DMS53 (cell line): ENCODE results near the gene LMX1A.

Experiments
- DNase-seq: peaks from one replicate; lab custom pipeline; 2025; lab: John Stamatoyannopoulos, UW

LMX1A gene

GRCh38 chr1:165265196-165265838 is 91.2 kb downstream of the LMX1A start:
- DNase-seq: no peak

DNA sequence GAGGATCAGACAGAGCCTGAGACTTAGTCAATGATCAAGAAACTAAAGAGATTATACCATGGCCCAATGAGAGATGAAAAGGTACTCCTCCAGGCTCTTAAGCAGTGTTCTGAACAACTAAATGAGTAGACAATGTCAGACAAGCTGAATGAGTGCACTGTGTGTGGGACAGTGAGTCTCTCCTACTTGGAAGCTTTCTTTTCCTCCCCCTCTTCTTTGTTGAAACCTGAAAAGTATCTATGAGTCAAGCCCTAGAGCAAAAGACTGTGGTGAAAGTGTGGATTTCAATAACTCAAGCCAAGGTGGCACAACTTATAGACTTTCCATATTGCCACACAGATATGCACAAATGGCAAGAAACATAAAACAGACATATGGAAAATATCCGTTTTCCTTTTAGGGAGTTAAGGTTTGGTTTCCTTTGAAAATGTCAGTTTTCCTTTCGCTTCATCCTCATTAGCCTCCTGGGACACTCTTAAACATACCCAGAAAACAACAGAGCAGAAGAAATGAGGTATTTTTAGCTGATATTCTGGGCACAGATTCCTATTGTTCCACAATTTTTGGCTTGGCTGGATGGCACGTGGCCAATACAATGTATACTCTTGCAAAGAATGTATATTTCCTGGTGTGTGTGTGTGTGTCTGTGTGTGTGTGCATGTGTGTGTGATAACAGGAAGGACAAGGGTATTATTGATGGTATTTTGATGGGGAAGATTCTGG is 96.6 kb downstream of the LMX1A start:
- peak; percentile 61 for DNase-seq

- peak; percentile 92 for DNase-seq
Observed at GRCh38 chr1:165259236-165259635, 97.3 kb downstream of the LMX1A start.

- peak; percentile 95 for DNase-seq
Observed at GRCh38 chr1:165257969-165258459, 98.5 kb downstream of the LMX1A start.

DNA sequence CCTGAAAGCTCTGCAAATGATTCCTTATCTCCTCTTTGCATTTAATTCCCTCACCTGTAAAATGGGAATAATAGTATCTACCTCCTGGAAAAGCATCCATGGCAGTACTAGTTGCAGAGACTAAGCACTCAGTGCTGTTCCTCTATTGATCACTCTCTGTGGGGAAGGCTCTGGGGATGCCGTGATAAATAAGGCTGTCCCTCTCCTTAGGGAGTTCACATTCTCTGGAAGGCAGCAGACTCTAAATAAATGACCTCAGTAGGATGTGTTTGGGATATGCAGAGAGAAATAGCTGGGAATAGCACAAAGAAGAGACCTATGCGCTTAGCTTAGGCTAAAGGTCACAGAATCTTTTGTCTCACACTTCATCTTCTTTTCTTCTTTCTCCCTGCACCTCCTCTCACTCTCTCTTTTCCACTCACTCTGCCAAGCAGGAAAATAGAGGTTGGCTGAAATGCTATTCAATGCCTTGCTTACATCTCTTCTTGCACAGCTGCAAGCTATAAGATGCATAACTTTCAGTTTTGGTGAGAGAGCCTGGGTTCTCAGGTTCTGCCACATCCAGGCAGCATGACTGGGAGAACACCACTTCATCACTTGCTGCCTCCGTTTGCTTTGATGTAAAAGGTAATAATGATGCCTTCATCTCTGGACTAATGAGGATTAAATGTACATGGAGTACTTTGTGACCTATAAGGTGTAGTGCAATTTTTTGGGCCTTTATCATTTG is 101.5 kb downstream of the LMX1A start:
- no peak for DNase-seq

- DNase-seq: peak; percentile 60
Observed at GRCh38 chr1:165254376-165254775, 102.1 kb downstream of the LMX1A start.

DNA sequence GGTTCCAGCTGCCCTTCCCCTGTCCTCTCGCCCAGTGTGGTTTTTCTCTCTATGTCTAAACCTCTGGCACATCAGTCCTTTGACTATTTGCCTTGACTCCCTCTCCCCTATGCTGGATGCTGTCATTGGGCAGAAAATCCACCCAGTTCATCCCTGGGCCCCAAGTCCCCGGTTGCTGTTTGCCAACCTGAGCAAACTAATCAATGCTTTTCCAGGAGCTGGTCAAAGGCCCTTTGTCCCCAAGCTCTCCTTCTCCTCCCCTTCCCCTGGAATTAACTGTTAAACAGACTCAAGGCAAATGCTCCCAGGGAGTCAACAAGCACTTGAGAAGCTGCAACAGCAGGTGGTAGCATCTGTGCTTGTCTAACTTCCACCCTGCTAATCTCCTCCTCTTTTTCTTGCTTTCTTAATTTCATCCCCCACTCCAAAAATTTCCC is 102.7 kb downstream of the LMX1A start:
- peak; percentile 53 for DNase-seq

DNA sequence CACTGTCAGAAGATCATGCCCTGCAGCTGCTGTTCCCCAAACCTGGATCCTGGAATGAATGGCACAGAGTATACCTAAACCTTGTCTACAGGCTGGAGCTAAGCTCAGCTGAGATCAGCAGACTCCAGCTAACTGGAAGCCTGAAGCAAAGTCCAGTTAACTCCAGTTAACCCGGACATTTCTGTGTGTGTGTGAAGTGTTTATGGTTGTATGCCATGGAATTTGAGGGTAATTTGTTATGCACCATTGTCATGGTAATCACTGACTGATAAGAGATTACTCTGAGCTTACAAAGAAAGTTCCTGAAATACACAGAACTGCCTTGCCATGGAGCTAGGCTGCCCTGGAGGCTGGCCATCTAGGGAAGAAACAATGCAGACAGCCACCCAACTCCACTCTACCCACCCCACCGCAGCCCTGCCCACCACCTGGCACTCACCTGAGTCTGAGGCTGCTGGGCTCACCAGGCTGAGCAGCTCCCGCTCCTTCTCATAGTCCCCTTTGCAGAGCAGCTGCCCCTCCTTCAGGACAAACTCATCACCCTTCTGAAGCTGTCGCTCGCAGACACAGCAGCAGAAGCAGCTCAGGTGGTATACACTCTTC is 107.4 kb downstream of the LMX1A start:
- no peak for DNase-seq

DNA sequence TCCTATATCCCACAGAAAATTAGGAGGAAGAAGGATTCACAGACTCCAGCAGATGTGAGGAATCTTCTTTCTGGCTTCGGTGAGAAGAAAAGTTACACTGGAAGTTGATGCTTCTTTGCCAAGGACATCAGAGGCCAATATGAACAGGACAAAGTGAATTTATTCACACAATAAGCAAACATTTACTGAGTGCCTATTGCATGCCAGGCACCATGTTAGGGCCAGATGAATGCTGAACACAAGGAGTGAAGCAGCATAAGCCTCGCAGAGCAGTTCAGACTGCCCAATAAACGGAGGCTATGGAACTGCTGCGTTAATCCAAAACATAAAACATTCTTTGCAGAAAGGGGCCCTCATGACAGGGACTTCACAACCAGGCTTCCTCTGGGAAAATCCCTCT is 114.6 kb downstream of the LMX1A start:
- no peak for DNase-seq

DNA sequence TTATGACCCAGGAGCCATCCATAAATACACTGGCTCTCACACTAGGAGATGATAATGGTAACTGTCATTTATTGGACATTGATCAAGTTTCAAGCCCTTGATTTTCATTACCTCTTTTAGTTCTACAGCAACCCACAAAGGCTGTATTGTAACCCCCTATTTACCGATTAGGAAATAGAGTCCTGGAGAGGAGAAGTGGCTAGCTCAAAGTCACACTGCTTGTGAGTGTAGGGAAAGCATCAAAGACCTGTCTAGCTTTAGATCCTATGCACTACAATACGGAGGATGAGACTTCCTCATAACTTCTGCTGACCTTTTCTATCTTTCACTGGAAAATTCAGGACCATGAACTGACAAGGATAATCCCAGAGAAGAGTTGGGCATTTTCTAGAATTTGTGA is 115.2 kb downstream of the LMX1A start:
- no peak for DNase-seq

DNA sequence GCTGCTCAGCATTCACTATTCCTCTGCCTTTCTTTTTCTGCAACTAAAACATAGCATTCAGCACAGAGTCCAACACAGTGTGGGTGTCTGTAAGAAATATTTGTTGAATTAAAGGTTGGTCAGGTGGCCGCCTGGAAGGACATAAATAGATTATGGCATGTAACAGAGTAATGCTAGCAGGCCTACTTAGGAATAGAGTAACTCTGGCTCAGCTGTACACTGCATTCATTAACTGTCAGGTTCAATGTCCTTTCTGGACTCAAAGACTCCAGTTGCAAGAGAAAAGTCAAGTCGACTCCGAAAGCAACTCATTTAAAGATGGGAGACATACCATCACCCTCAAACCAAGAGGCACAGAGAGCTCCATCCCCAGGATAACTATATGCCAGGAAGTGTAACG is 116.0 kb downstream of the LMX1A start:
- DNase-seq: no peak

- no peak for DNase-seq
Observed at GRCh38 chr1:165239873-165240272, 116.6 kb downstream of the LMX1A start.

- DNase-seq: peak; percentile 81
Observed at GRCh38 chr1:165235777-165236291, 120.7 kb downstream of the LMX1A start.

DNA sequence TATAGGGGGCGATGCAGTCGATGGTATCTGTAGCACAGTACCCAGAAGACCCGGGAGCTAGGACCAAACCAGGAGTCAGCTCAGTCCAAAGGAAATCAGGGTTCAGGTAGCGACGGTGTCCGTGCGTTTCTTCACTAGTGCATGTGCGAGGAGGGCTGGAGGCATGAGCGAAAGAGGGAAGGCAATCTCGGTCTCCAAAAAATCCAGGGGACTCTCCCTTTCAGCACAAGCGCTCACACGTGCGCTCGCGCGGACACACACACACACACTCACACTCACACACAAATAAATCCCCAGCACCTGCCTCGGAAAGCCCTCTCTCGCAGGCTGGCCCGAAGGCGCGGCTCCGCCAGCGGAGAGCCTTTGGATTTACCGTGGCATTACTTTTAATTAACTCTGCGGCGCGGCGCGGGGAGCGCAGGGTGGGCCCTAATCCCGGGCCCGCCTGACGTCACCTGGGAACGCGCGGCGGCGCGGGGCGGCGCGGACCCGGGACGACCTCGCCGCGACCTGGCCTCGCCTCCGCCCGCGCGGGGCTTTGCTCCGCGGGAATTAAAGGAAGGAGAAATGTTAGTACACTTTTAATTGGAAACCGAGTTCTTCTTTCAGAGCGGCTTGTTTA is 121.2 kb downstream of the LMX1A start:
- DNase-seq: peak; percentile 74

DNA sequence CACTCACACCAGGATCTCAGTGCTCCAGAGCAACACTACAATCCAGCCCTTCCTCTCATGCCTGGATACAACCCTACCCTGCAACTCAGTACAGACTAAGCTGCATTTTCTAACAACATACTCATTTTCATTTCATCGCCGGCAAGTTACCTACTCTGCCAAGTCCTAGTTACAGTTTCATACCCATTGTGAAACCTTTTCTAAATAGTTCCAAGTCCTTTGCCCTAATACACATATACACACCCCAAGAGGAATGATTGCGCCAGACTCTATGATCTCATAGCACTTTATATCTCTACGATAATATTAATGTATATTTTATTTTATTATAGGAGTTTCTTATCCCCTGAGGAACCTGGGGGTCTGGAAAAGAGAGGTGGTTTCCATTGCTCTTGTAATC is 122.4 kb downstream of the LMX1A start:
- DNase-seq: no peak

GRCh38 chr1:165228676-165229075 is 127.8 kb downstream of the LMX1A start:
- DNase-seq: peak; percentile 40

DNA sequence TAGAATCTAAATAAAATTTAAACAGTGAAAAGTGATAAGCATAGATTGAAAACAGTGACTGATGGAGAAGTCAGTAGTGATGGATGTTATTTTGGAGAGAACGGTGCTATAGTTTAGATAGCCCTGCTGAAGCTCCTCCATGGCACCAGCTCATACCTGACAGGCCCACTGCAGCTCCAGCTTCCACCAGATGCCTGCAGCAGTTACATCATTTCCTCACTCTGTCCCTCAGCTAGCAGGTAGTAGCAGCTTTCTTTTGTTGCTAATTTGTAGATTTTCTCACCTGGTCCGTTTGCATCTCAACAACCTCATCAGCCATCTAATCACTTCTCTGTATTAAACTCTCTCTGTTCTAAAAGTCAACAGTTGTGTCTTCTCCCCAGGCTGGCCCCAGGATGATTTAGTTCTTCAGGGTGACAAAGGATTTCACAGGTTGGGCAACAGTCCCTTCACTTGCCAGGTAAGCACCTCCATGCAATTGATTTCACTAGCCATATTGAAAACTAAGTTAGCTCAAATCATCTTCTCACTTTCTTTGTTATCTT is 128.3 kb downstream of the LMX1A start:
- DNase-seq: peak; percentile 51

DNA sequence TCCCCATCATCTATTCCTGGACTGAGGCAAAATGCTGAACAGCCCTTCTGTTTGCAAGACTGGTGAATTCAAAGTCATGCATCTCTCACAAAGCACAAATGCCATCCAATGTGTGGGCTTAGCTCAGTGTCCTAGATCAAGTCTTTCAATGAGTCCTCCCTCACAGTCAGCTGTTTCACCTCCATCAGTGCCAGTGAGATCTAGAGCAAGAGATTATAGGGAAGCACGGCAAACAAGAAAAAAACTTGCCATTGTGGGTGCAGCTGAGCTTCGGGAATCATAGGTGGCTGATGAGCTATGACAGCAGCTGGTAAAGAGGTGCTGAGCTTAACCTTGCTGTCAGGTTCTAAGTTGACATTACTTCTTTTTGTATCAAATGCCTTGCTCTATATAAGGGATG is 130.2 kb downstream of the LMX1A start:
- no peak for DNase-seq

GRCh38 chr1:165225650-165226049 is 130.9 kb downstream of the LMX1A start:
- no peak for DNase-seq

DNA sequence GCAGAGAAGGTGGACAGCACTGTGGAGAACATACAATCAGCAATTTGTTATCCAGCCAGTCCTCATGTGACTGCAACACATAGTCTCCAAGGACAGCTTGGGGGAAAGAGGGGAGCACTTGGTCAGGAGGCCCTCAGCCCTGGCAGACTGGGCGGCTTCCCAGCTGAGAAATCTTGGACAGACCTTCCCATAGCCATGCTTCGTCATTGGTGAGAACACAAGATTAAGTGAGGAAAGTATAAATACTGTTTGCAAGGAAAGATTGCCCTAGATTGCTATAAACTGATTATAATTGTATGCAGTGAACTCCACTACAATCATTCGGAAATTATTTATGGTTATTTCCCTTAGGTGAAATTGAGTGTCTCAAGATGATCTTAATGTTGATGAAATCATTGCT is 131.5 kb downstream of the LMX1A start:
- no peak for DNase-seq

GRCh38 chr1:165224504-165224903 is 132.0 kb downstream of the LMX1A start:
- DNase-seq: no peak
